IPS-18c (cell line): Measurements from ENCODE around the gene CTBP1.
A peak's percentile ranks its signal among the peaks of the same experiment; 100 is the strongest.

Source experiments
- H3K4me3 ChIP-seq: 2 replicates; pipeline ENCODE4 v1.7.0; 2013; ENCODE audit warnings: low read depth, mild to moderate bottlenecking, low read length, moderate library complexity; ENCODE audit not compliant: insufficient read depth
- H3K9me3 ChIP-seq: one replicate; pipeline ENCODE4 v1.6.1; 2013; ENCODE audit warnings: mild to moderate bottlenecking, low read length, moderate library complexity; ENCODE audit not compliant: control insufficient read depth, insufficient read depth

The CTBP1 gene

GRCh38 chr4:1288786-1289185 lies 39.9 kb upstream of the CTBP1 start:
- H3K4me3 ChIP-seq: peak overlapping the region; percentile 81

GRCh38 chr4:1285790-1286553 lies 37.0 kb upstream of the CTBP1 start:
- Histone ChIP-seq H3K4me3 (no peak overlapping the region), H3K9me3 (peaks cover 8% of the 10 kb centered on the region)

More at GRCh38 chr4:1288786-1289185, 39.9 kb upstream of the CTBP1 start:
- H3K9me3 ChIP-seq: peaks cover 8% of the 10 kb centered on the region

- Histone ChIP-seq H3K9me3 (peaks cover 8% of the 10 kb centered on the region), H3K4me3 (no peak overlapping the region)
Measured at GRCh38 chr4:1285151-1285789, 36.3 kb upstream of the CTBP1 start.

GRCh38 chr4:1283711-1284110 lies 34.8 kb upstream of the CTBP1 start:
- Histone ChIP-seq H3K4me3 (no peak overlapping the region), H3K9me3 (peaks cover 10% of the 10 kb centered on the region)

- Histone ChIP-seq H3K4me3 (no peak overlapping the region), H3K9me3 (peaks cover 2% of the 10 kb centered on the region)
Measured at GRCh38 chr4:1279253-1279652, 30.3 kb upstream of the CTBP1 start.

- no peak overlapping the region for H3K4me3 ChIP-seq
- peaks cover 2% of the 10 kb centered on the region for H3K9me3 ChIP-seq
Measured at GRCh38 chr4:1277667-1278665, 29.0 kb upstream of the CTBP1 start.

DNA sequence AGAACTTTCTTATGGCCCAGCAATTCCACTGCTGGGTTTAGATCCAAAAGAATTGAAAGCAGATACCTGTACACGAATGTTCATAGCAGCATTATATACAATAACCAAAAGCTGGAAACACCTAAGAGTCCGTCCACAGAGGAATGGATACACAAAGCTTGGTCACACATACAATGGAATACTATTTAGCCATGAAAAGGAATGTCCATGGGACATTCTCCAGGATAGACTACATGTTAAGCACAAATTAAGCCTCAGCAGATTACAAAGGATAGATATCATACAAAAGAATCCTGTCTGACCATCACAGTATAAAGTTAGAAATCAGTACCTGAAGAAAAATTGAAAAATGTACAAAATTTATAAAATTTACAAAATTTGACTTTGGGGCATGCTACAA lies 28.1 kb upstream of the CTBP1 start:
- Histone ChIP-seq H3K9me3 (peaks cover 2% of the 10 kb centered on the region), H3K4me3 (no peak overlapping the region)

DNA sequence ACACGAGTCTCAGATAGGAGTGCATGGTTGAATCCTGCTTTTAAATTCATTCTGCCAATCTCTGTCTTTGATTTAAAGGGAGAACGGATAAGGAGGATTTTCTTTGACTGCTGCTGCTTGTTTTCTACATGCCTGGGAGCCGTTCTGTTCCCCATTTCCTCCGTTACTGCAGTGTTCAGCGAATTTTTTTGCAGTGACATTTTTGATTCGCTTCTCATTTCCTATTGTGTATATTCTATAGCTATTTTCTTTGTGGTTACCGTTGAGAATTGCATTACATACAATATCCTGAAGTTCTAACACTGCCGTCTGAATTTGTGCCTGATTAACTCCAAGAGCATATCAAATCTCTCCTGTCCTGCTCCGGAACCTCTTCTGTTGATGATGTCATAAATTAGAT lies 25.9 kb upstream of the CTBP1 start:
- H3K9me3 ChIP-seq: peaks cover 2% of the 10 kb centered on the region
- no peak overlapping the region for H3K4me3 ChIP-seq

DNA sequence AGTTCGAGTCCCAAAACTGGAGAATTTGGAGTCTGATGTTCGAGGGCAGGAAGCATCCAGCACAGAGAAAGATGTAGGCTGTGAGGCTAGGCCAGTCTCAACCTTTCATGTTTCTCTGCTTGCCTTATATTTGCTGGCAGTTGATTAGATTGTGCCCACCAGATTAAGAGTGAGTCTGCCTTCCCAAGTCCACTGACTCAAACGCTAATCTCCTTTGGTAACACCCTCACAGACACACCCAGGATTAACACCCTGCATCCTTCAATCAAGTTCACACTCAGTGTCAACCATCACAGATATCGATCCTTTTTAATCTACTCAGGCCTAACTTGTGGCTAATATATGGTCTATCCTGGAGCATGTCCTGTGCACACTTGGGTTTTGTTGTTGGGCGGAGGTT lies 22.8 kb upstream of the CTBP1 start:
- H3K4me3 ChIP-seq: no peak overlapping the region
- H3K9me3 ChIP-seq: no peaks in the 10 kb centered on the region

DNA sequence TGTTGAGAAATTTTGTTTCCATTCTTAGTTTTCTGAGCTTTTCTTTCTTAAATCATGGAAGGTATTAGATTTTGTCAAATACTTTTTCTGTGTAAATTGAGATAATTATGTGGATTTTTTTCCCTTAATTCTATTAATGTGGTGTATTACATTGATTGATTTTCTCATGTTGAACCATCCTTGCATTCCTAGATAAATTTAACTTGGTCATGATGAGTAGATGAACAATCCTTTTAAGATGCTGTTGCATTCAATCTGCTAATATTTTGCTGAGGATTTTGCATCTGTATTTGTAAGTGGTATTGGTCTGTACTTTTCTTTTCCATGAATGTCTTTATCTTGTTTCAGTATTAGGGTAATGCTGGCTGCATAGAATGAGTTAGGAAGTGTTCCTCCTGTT lies 20.3 kb upstream of the CTBP1 start:
- peaks cover 6% of the 10 kb centered on the region for H3K9me3 ChIP-seq
- H3K4me3 ChIP-seq: no peak overlapping the region

DNA sequence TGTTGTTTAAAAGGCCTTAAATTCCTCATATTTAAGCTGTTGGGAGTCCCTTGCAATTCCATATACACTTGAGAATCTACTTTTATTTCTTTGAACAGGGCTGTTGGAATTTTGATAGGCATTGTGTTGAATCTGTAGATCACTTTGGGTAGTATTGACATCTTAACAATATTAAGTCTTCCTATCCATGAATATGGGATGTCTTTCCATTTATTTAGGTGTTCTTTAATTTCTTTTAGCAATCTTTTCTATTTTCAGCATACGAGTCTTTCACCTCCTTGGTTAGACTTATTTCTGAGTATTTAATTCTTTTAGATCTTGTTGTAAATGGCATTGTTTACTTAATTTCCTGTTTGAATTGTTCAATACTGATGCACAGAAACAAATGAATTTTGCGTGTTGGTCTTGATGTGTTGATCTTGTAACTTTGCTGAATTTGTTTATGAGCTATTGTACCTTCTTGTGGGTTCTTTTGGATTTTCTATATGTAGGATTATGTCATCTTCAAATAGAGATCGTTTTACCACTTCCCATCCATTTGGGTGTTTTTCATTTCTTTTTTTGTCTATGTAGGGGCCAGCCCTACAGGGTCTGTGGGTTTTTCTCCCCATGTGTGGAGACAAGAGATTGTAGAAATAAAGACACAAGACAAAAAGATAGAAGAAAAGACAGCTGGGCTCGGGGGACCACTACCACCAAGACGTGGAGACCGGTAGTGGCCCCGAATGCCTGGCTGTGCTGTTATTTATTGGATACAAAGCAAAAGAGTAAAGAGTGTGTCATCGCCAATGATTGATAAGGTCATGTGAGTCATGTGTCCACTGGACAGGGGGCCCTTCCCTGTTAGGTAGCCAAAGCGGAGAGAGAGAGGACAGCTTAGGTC lies 18.2 kb upstream of the CTBP1 start:
- H3K4me3 ChIP-seq: no peak overlapping the region
- H3K9me3 ChIP-seq: peaks cover 6% of the 10 kb centered on the region

GRCh38 chr4:1265351-1265750 lies 16.4 kb upstream of the CTBP1 start:
- no peak overlapping the region for H3K4me3 ChIP-seq

DNA sequence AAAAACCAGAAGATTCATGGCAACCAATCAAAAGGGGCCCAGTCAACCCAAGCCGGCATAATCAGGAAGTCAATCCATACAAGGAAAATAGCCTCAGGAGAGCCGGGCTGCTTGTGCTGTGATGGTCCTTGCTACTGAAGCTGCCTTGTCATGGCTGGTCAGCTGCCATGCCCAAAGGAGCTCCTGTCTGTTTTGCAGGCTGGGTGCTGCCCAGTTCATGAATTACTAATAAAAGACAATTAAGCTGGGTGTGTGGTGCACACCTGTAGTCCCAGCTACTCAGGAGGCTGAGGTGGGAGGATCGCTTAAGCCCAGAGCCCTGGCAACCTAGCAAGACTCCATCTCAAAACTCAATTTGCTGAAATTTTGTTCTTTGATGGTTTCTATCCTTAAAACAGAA lies 16.0 kb upstream of the CTBP1 start:
- Histone ChIP-seq H3K9me3 (peaks cover 6% of the 10 kb centered on the region), H3K4me3 (no peak overlapping the region)

More at GRCh38 chr4:1265351-1265750, 16.4 kb upstream of the CTBP1 start:
- H3K9me3 ChIP-seq: peaks cover 6% of the 10 kb centered on the region

GRCh38 chr4:1261107-1261928 lies 12.4 kb upstream of the CTBP1 start:
- Histone ChIP-seq H3K4me3 (no peak overlapping the region), H3K9me3 (peaks cover 6% of the 10 kb centered on the region)

- H3K4me3 ChIP-seq: no peak overlapping the region
- H3K9me3 ChIP-seq: peaks cover 6% of the 10 kb centered on the region
Measured at GRCh38 chr4:1260418-1261106, 11.6 kb upstream of the CTBP1 start.
